T-helper 1 cell treated with Interleukin-12 subunit alpha and Interleukin-12 subunit beta and Interleukin-4 antibody, amounts not matched to agents 30 ng/mL and 1 ng/mL, for 36 hours (primary cell): ENCODE data around the gene SRL. TPM values are rescaled to one million over a fixed set of nuclear protein-coding genes. Genes with fewer than 3 reads are reported as not detected.

Experiments used
- intact Hi-C: fragments of 100-400 bp; cut with micrococcal nuclease; formaldehyde crosslinking; loops from one replicate; pipeline ENCODE4 v1.15.1; 2024
- total RNA-seq: library from RNA; stranded (reverse); gene quantifications from 2 replicates; pipeline ENCODE4 v1.2.3, GENCODE V29; 2022

Gene SRL
- total RNA-seq, 1 donor from 2014 or later = not detected

- intact Hi-C loops = no loop called here
These were observed 37.4 kb downstream of the SRL start for GRCh38 chr16:4204521-4204920.

DNA sequence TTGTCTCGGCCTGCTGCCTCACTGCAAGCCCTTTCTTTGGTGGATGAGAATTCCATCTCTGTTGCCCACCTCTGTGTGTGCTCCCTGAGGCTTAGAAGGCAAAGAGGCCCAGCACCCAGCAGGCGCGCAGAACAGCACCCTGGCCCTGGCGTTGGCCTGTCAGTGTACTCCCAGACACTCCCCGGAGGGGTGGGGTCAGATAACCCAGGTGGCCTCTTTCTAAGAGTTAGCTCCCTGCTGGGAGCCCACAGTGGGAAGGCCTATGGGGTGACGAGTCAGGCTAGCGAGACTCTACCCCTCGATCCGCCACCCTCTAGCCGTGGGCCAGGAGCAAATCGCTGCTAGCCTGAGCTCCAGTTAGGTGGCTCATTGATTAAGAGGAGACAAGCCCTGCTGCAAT is 38.1 kb downstream of the SRL start:
- intact Hi-C loops = no loop called here

DNA sequence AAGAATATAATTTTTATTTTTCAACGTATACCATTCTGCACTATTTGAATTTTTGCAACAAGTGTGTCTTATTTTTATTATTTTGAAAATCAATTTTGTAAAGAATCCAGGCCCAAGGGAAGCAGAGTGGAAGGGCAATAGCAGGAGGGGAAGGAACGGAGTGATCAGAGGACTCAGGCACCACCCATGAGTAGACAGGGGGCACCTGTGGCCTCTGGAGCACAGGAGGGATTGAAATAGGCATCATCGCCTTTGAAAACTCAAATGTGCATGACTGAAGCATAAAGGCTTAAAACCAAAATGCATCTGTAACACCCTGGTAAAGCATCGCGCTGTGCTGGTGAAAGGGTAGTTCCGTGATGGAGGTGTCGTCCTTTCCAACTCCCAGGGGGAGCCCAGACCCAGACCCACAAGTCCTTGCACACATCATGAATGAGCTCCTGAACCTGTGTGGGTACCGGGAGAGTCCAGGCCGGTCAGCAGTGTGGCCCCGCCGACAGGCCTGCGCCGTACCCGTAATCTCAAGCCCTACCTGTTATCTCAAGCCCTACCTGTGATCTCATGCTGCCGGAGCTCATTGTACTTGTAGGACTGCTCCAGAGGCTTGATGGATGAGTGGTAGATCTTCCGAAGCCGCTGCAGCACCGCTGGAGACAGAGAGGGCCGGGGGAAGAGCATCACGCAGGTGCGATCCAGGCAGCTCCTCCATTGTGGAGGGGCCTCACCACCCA is 39.1 kb downstream of the SRL start:
- intact Hi-C loops = no loop called here

DNA sequence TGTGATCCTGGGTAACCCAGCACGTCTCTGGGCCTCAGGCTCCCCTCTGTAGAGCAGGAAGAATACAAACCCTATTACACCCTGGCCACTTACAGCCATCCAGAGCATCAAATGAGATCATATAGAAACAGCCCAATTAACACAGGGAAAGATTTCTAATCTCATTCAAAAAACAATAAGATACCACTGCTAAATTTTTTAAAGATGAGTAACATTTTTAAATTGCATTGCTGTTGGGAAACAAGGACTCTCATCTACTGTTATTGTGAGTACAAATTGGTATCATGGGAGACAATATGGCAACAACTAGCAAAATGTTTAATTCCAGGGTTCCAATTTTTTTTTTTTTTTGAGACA is 41.1 kb downstream of the SRL start:
- intact Hi-C loops = no loop called here

GRCh38 chr16:4200000-4200780 is 41.7 kb downstream of the SRL start:
- intact Hi-C loops = no loop called here

DNA sequence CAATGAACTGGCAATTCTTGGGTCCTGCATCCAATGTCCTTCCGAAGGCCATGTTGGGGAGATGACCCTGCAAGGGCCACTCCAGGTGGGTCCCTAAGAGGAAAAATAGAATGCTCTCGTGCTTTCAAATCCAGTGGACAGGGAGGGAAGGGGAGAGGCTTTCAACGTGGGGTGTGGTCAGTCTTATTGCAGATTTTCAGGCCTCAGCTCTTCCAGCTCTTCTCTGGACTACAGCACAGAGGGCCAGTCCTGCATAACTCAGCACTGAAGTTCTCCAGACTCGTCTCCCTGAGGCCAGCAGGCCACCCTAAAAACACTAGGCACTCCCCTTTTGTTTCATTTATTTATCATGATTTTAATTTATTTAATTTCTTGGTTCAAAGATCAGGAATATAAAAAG is 43.1 kb downstream of the SRL start:
- intact Hi-C loops = no loop called here

- intact Hi-C loops = no loop called here
These were observed 47.2 kb downstream of the SRL start for GRCh38 chr16:4194661-4195060.

- intact Hi-C loops = no loop called here
These were observed 48.0 kb downstream of the SRL start for GRCh38 chr16:4193920-4194319.

DNA sequence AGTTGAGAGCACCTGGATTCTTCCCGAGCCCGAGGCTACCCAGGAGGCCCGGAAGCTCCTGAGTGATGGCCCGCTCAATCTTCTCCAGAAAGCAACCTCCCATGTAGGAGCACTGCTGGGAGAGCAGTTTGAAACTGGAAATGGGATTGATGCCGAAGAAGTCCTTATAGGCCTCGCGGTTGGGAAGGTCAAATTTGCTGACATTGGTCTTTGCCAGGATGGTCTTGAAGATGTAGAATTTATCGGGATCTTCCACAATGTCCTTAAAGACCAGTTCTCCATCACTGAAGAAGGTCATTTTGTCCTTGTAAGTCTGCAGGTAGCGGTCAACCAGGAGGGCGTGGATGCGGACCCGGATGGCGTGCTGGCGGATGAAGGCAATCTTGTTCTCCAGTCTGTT is 49.7 kb downstream of the SRL start:
- intact Hi-C loops = no loop called here

DNA sequence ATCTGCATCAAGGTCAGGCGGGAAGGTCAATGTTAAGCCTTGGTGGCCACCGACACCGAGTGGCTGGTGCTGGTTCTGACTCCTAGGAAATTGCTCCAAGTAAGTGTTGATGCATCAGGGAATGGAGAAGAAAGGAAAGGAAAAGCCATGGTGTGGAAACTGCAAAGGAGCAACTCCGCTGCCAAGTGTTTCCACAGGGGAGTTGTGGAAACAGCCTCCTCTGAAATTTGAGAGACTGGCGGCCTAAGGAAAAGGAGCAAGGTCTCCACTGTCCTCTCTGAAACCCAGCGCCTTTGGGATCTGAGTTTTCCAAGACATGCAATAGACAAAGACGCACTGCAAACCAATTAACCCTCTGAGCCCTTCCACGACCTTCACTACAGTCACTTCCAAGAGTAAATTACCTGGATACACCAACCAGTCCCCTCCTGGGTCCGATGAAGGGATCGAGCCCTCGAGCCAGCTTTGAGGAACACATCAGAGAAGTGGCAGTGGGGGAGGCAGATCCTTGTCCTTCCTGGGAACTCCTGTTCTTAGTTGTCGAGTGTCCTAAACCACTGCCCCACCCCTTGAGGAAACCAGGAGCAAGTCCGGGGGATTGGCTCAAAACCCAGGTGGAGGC is 51.1 kb downstream of the SRL start:
- intact Hi-C loops = no loop called here

GRCh38 chr16:4190086-4190485 is 51.8 kb downstream of the SRL start:
- intact Hi-C loops = no loop called here

DNA sequence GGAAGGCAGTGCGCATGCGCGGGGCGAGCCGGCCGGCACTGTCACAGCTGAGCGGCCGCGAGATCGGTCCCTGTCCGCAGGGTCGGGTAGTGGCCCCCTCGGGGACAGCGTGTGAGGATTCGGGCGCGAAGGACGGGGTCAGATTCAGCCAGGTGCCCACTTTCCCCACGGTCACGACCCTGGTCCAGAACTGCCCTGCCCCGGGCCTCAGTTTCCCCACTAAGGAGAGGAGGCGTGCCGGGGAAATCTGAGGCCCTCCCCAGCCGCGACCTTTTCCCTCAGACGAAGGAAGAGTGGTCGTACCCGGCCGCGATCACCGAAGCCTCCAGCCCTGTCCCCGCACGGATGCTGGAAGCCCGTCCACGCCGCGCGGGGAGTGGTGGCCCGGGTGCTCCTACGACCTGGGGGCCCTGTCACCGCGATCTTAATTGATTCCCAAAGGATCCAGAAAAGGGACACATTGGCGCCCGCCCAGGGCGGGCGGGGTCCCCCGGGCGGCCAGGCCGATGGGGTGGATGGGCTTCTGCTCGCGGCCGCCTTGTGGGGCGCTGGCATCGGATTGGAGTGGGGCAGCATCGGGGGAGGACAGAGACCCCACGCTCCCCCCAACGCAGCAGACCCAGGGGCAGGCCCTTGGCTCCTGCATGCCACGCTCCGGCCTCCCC is 57.7 kb downstream of the SRL start:
- intact Hi-C loops = loop anchor here (5.0 to 10.0 kb wide), 3 partner anchors 107 to 189 kb away; no protein-coding TSS in a partner anchor

DNA sequence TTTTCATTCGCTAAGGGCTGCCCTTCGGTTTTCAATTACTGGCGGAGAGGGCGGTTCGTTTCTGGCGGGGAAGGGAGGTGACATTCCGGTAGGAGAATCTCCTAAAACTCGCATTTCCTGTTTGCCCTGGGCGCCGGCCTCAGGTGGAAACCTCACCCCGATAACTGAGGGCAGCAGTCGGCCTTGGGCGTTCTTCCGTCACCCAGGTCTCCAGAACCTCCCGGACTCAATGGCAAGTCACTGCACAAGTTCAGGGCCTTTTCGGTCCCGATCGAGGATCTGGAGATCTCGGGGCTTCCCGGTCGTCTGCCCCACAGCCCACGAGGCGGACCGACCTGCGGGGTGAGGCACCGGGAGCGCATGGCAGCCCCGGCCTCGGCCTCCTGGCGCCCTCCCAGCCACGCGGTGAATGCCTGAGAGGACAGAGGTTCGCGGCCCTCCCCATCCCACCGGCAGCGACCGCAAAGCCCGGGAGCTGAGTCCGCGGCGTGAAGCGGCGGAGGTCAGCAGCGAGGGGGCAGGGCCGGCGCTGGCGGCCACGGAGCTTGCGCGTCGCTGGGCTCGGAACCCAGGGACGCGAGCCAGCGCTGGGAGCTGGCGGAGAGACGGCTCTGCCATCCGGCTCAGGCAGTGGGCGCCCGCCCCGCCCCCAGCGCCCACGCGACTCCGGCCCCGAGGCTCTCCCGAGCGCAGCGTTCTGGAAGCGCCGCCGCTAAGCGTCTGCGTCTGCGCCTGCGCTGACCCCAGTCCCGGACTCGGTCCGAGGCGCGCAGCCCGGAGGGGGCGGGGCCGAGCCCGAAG is 58.4 kb downstream of the SRL start:
- intact Hi-C loops = loop anchor here (1.0 to 10.0 kb wide), 6 partner anchors 41 to 189 kb away; partner anchors contain the start of gene ADCY9

GRCh38 chr16:4182581-4183236 is 59.2 kb downstream of the SRL start:
- intact Hi-C loops = loop anchor here (1.0 to 10.0 kb wide), 6 partner anchors 40 to 188 kb away; partner anchors contain the start of gene ADCY9

GRCh38 chr16:4180511-4180910 is 61.4 kb downstream of the SRL start:
- intact Hi-C loops = loop anchor here (5.0 to 10.0 kb wide), 3 partner anchors 103 to 186 kb away; no protein-coding TSS in a partner anchor

- intact Hi-C loops = loop anchor here (5.0 to 10.0 kb wide), 3 partner anchors 103 to 185 kb away; no protein-coding TSS in a partner anchor
These were observed 62.1 kb downstream of the SRL start for GRCh38 chr16:4179763-4180260.

- intact Hi-C loops = no loop called here
These were observed 62.9 kb downstream of the SRL start for GRCh38 chr16:4179020-4179419.

DNA sequence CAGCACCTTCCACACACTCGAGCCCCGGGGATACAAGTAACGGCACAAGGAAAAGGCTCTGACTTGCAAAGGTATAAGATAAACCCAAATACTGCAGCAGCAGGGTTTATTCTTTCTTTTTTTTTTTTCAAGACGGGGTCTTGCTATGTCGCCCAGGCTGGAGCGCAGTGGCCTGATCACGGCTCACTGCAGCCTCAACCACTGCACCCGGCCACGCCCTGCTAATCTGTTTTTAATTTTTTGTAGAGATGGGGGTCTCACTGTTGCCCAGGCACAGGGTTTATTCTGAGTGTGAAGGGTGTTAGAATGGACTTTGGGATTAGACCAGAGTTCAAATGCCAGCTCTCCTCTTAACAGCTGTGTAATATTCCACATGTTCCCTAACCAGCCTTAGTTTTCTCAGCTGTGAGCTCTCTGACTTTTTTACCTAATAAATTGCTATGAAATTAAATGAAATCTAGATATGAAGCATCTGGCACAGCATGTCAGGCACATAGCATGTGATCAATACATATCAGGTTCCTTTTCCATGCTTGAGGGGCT is 63.3 kb downstream of the SRL start:
- intact Hi-C loops = no loop called here

GRCh38 chr16:4176906-4177417 is 64.9 kb downstream of the SRL start:
- intact Hi-C loops = no loop called here
